SK-N-MC (cell line): Measurements from ENCODE around the gene MID1.

Source experiments
- EZH2 ChIP-seq: fragments of 200-600 bp; sonication (generic); IDR thresholded peaks from one replicate; pipeline ENCODE4 v1.6.1; 2017; ENCODE audit warnings: antibody characterized with exemption
- POLR2AphosphoS5 ChIP-seq: IDR thresholded peaks from 2 replicates; pipeline ENCODE4 v1.6.1; 2012; ENCODE audit warnings: mild to moderate bottlenecking, low read depth, low read length, borderline replicate concordance

- no peak for TF ChIP-seq POLR2AphosphoS5
- TF ChIP-seq EZH2, result no peak
Measured at GRCh38 chrX:10570601-10571000, 49.8 kb downstream of the MID1 start.
